ENCODE results near the gene IFT80. TPM values are rescaled to one million over a fixed set of nuclear protein-coding genes. Genes with fewer than 3 reads are reported as not detected.
A peak's percentile ranks its signal among the peaks of the same experiment; 100 is the strongest.

IFT80 gene
- total RNA-seq, 1 experiment from 2014 or later: 26.9 TPM

- TF ChIP-seq ZNF671 (CRISPR knock-in tag; IDR thresholded peaks at IDR 0.05) (no peak), ZNF281 (CRISPR knock-in tag; IDR thresholded peaks at IDR 0.05) (peak; percentile 72), ESRRA (CRISPR knock-in tag; IDR thresholded peaks at IDR 0.05; ENCODE audit: borderline replicate concordance) (no peak; the same call in 1 of the 2 replicates), ERG (CRISPR knock-in tag; IDR thresholded peaks at IDR 0.05) (no peak), ZNF512 (CRISPR knock-in tag; IDR thresholded peaks at IDR 0.05; ENCODE audit: borderline replicate concordance) (no peak), ZNF396 (CRISPR knock-in tag; IDR thresholded peaks at IDR 0.05; ENCODE audit: borderline replicate concordance) (no peak), ZNF425 (CRISPR knock-in tag; conservative IDR thresholded peaks at IDR 0.05) (no peak), ATF6 (CRISPR knock-in tag; IDR thresholded peaks at IDR 0.05) (no peak), MYBL2 (CRISPR knock-in tag; IDR thresholded peaks at IDR 0.05) (no peak; the same call in 1 of the 2 replicates), PREB (CRISPR knock-in tag; IDR thresholded peaks at IDR 0.05; ENCODE audit: borderline replicate concordance) (no peak), HMGXB4 (CRISPR knock-in tag; IDR thresholded peaks at IDR 0.05) (0 out of 2 replicates have a peak, but pooled peaks have one; percentile 8), E2F5 (CRISPR knock-in tag; IDR thresholded peaks at IDR 0.05) (peak; percentile 63; the same call in 1 of the 2 replicates), ZNF532 (CRISPR knock-in tag; IDR thresholded peaks at IDR 0.05; ENCODE audit: borderline replicate concordance) (no peak), ZNF263 (CRISPR knock-in tag; IDR thresholded peaks at IDR 0.05; ENCODE audit: low read depth) (no peak), ATF1 (CRISPR knock-in tag; IDR thresholded peaks at IDR 0.05) (no peak), NFYB (CRISPR knock-in tag; conservative IDR thresholded peaks at IDR 0.05; ENCODE audit: low read depth) (no peak; the same call in 1 of the 2 replicates), FOXJ3 (CRISPR knock-in tag; IDR thresholded peaks at IDR 0.05; ENCODE audit: borderline replicate concordance) (0 out of 2 replicates have a peak, but pooled peaks have one; percentile 18)
These were observed 172.8 kb downstream of the IFT80 start (continued) for GRCh38 chr3:160226026-160226907.

Measured in WTC11 (cell line).